ENCODE results near the gene DECR2. TPM values are rescaled to one million over a fixed set of nuclear protein-coding genes. Genes with fewer than 3 reads are reported as not detected.
A peak's percentile ranks its signal among the peaks of the same experiment; 100 is the strongest.

Gene DECR2
- total and polyA plus RNA-seq, 2 of the 13 experiments (the other 11 are each of a cell fraction or from before 2014, with no cell fraction given): 36.3 to 44.6 TPM

GRCh38 chr16:396605-397004 is 5.1 kb upstream of the DECR2 start (continued):
- TF ChIP-seq ZBTB44 (CRISPR knock-in tag; IDR thresholded peaks at IDR 0.05): no peak
- TF ChIP-seq ELK4 (CRISPR knock-in tag; IDR thresholded peaks at IDR 0.05; ENCODE audit: borderline replicate concordance): no peak
- no peak for TF ChIP-seq RBFOX2 (IDR thresholded peaks at IDR 0.05; ENCODE audit: low read depth, low read length)
- 0 out of 2 replicates have a peak, but pooled peaks have one; percentile 15 for TF ChIP-seq YEATS4 (CRISPR knock-in tag; IDR thresholded peaks at IDR 0.05; ENCODE audit: borderline replicate concordance)
- TF ChIP-seq SRSF9 (IDR thresholded peaks at IDR 0.05; ENCODE audit: borderline replicate concordance, insufficient read depth, low read depth, low read length, poor library complexity, severe bottlenecking): no peak
- no peak for TF ChIP-seq MLLT10 (CRISPR knock-in tag; IDR thresholded peaks at IDR 0.05)
- no peak for TF ChIP-seq ZKSCAN1 (IDR thresholded peaks at IDR 0.05; ENCODE audit: low read length)
- TF ChIP-seq ZNF609 (CRISPR knock-in tag; IDR thresholded peaks at IDR 0.05; ENCODE audit: borderline replicate concordance): no peak
- TF ChIP-seq REPIN1 (CRISPR knock-in tag; IDR thresholded peaks at IDR 0.05; ENCODE audit: borderline replicate concordance, low read depth): no peak
- no peak for TF ChIP-seq ZNF703 (CRISPR knock-in tag; IDR thresholded peaks at IDR 0.05; ENCODE audit: borderline replicate concordance)
- TF ChIP-seq SAP130 (CRISPR knock-in tag; IDR thresholded peaks at IDR 0.05; ENCODE audit: low read depth): peak; percentile 54
- peak; percentile 45; the same call in 1 of the 2 replicates for TF ChIP-seq KMT2A (CRISPR knock-in tag; IDR thresholded peaks at IDR 0.05)
- TF ChIP-seq MTF2 (CRISPR knock-in tag; IDR thresholded peaks at IDR 0.05; ENCODE audit: borderline replicate concordance): no peak
- no peak for TF ChIP-seq TFAP4 (IDR thresholded peaks at IDR 0.05; ENCODE audit: borderline replicate concordance, low read depth)
- no peak for TF ChIP-seq ZBTB10 (CRISPR knock-in tag; IDR thresholded peaks at IDR 0.05; ENCODE audit: borderline replicate concordance)
- TF ChIP-seq ZNF589 (CRISPR knock-in tag; conservative IDR thresholded peaks at IDR 0.05): no peak
- no peak for TF ChIP-seq ZNF740 (CRISPR knock-in tag; IDR thresholded peaks at IDR 0.05)
- TF ChIP-seq ZNF207 (IDR thresholded peaks at IDR 0.05; ENCODE audit: borderline replicate concordance): no peak

All from HepG2 (cell line).